Fibroblast of lung (primary cell): ENCODE measurements around the gene LUZP2. TPM values are rescaled to one million over a fixed set of nuclear protein-coding genes. Genes with fewer than 3 reads are reported as not detected.

Experiments
- DNase-seq, 2 donors: peaks; one replicate each; pipeline versions ENCODE4 v3.0.0 to v3.0.0-alpha.2; 2010; ENCODE audit warnings: low read depth in 2 of 2
- H2AFZ ChIP-seq: 2 replicates; pipeline ENCODE4 v1.5.1; 2012; ENCODE audit warnings: low read length, control low read depth, inconsistent platforms
- H3K27ac ChIP-seq: 2 replicates; pipeline ENCODE4 v1.5.1; 2011; ENCODE audit warnings: low read length, control low read depth; ENCODE audit not compliant: insufficient read depth
- H3K27me3 ChIP-seq: 2 replicates; pipeline ENCODE4 v1.5.1; 2011; ENCODE audit warnings: mild to moderate bottlenecking, low read length; ENCODE audit not compliant: control insufficient read depth, insufficient read depth
- H3K36me3 ChIP-seq: 2 replicates; pipeline ENCODE4 v1.5.1; 2011; ENCODE audit warnings: low read length; ENCODE audit not compliant: control insufficient read depth, insufficient read depth
- H3K4me1 ChIP-seq: 2 replicates; pipeline ENCODE4 v1.5.1; 2011; ENCODE audit warnings: low read length; ENCODE audit not compliant: control insufficient read depth, insufficient read depth; ENCODE audit errors: extremely low read depth
- H3K4me2 ChIP-seq: 2 replicates; pipeline ENCODE4 v1.5.1; 2011; ENCODE audit warnings: low read length, control low read depth; ENCODE audit not compliant: insufficient read depth; ENCODE audit errors: extremely low read depth
- H3K4me3 ChIP-seq, 4 experiments: fragments of 200-600 bp in 1 of 4; sonication (generic) in 1 of 4; replicated peaks in 1 of 4; 2 replicates each; pipeline ENCODE4 v1.5.1; 2011 to 2016; ENCODE audit warnings: low read length in 4 of 4, low read depth in 3 of 4, mild to moderate bottlenecking in 3 of 4, control low read depth in 2 of 4, inconsistent platforms in 1 of 4, mixed read lengths in 1 of 4; ENCODE audit not compliant: insufficient read depth in 1 of 4; ENCODE audit errors: control extremely low read depth in 1 of 4
- H3K79me2 ChIP-seq: 2 replicates; pipeline ENCODE4 v1.5.1; 2012; ENCODE audit warnings: mild to moderate bottlenecking, low read length, inconsistent platforms; ENCODE audit not compliant: control insufficient read depth, insufficient read depth
- H3K9ac ChIP-seq: 2 replicates; pipeline ENCODE4 v1.5.1; 2011; ENCODE audit warnings: mild to moderate bottlenecking, low read length, control low read depth; ENCODE audit not compliant: insufficient read depth
- H3K9me3 ChIP-seq: 2 replicates; pipeline ENCODE4 v1.5.1; 2012; ENCODE audit warnings: low read depth, low read length; ENCODE audit not compliant: control insufficient read depth, insufficient read depth
- H4K20me1 ChIP-seq: 2 replicates; pipeline ENCODE4 v1.5.1; 2011; ENCODE audit warnings: low read length; ENCODE audit not compliant: control insufficient read depth, insufficient read depth; ENCODE audit errors: extremely low read depth
- EZH2 ChIP-seq: IDR thresholded peaks from 2 replicates; pipeline ENCODE4 v1.5.1; 2012; ENCODE audit warnings: low read length, control low read depth, mild to moderate bottlenecking; ENCODE audit errors: missing control alignments
- polyA plus RNA-seq, 2 donors: library from polyadenylated mRNA; depleted of rRNA in 1 of 2; stranded (reverse) in 1 of 2; unstranded in 1 of 2; fragments of >200 nt; gene quantifications; 2 replicates each; pipeline ENCODE4 v1.2.1, GENCODE V29; 2011 to 2012; ENCODE audit warnings: missing spikeins in 1 of 2
- total RNA-seq: library from RNA; depleted of rRNA; stranded (reverse); fragments of >200 nt; gene quantifications from 2 replicates; pipeline ENCODE4 v1.2.1, GENCODE V29; 2014
- TF ChIP-seq, protein P1 (sequence below), 2 donors: IDR thresholded peaks in 1 of 2; conservative IDR thresholded peaks in 1 of 2; 1 replicate in 1 of 2; 2 replicates in 1 of 2; pipeline ENCODE4 v1.5.1; 2011 to 2012; ENCODE audit warnings: low read length in 2 of 2, control low read depth in 1 of 2, inconsistent platforms in 1 of 2, low read depth in 1 of 2, mild to moderate bottlenecking in 1 of 2

The LUZP2 gene
- total and polyA plus RNA-seq, 2 donors (not counting 1 experiment from before 2014, with no cell fraction given), result 0.03 to 0.50 TPM

- Histone ChIP-seq H3K4me3 (no peak overlapping the region), H3K4me2 (no peak overlapping the region), H3K36me3 (no peaks in the 10 kb centered on the region), H3K27ac (no peak overlapping the region), H4K20me1 (no peaks in the 10 kb centered on the region), H3K27me3 (no peaks in the 10 kb centered on the region), H3K9ac (no peak overlapping the region), H3K79me2 (no peaks in the 10 kb centered on the region), H2AFZ (no peak overlapping the region), H3K9me3 (no peaks in the 10 kb centered on the region), H3K4me1 (no peaks in the 10 kb centered on the region)
- DNase-seq, result no peak
- no peak for TF ChIP-seq EZH2
- TF ChIP-seq, protein P1, sequence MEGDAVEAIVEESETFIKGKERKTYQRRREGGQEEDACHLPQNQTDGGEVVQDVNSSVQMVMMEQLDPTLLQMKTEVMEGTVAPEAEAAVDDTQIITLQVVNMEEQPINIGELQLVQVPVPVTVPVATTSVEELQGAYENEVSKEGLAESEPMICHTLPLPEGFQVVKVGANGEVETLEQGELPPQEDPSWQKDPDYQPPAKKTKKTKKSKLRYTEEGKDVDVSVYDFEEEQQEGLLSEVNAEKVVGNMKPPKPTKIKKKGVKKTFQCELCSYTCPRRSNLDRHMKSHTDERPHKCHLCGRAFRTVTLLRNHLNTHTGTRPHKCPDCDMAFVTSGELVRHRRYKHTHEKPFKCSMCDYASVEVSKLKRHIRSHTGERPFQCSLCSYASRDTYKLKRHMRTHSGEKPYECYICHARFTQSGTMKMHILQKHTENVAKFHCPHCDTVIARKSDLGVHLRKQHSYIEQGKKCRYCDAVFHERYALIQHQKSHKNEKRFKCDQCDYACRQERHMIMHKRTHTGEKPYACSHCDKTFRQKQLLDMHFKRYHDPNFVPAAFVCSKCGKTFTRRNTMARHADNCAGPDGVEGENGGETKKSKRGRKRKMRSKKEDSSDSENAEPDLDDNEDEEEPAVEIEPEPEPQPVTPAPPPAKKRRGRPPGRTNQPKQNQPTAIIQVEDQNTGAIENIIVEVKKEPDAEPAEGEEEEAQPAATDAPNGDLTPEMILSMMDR (conservative IDR thresholded peaks at IDR 0.05 in 1 of 2, IDR thresholded peaks at IDR 0.05 in 1 of 2; ENCODE audit: low read depth in 1 of 2, low read length in 2 of 2), result no peak
Measured at GRCh38 chr11:24738972-24739371, 242.1 kb downstream of the LUZP2 start.

DNA sequence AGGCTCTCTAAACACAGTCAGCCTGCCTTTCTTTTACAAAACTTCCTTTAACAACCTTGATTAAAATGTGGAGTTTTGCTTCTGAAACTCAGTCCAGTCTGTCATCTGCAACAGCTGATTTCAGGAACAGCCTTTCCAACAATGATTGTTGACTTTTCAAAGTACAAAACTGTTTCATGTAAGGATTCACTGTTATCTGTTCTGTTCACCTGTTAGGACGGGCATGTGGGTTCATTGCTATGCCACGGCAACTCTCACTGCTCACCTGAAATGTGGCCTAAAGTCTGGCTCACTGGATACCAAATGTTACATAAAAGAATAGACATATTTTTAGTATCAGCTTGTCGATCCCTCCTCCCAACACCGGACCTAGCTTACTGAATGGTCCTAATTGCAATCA is 242.8 kb downstream of the LUZP2 start:
- Histone ChIP-seq H3K79me2 (no peaks in the 10 kb centered on the region), H4K20me1 (no peaks in the 10 kb centered on the region), H2AFZ (no peak overlapping the region), H3K4me2 (no peak overlapping the region), H3K27me3 (no peaks in the 10 kb centered on the region), H3K9ac (no peak overlapping the region), H3K4me1 (no peaks in the 10 kb centered on the region), H3K36me3 (no peaks in the 10 kb centered on the region), H3K9me3 (no peaks in the 10 kb centered on the region), H3K27ac (no peak overlapping the region), H3K4me3 (no peak overlapping the region)
- no peak for DNase-seq
- TF ChIP-seq EZH2, result no peak
- TF ChIP-seq, protein P1 (conservative IDR thresholded peaks at IDR 0.05 in 1 of 2, IDR thresholded peaks at IDR 0.05 in 1 of 2; ENCODE audit: low read depth in 1 of 2, low read length in 2 of 2), result no peak

DNA sequence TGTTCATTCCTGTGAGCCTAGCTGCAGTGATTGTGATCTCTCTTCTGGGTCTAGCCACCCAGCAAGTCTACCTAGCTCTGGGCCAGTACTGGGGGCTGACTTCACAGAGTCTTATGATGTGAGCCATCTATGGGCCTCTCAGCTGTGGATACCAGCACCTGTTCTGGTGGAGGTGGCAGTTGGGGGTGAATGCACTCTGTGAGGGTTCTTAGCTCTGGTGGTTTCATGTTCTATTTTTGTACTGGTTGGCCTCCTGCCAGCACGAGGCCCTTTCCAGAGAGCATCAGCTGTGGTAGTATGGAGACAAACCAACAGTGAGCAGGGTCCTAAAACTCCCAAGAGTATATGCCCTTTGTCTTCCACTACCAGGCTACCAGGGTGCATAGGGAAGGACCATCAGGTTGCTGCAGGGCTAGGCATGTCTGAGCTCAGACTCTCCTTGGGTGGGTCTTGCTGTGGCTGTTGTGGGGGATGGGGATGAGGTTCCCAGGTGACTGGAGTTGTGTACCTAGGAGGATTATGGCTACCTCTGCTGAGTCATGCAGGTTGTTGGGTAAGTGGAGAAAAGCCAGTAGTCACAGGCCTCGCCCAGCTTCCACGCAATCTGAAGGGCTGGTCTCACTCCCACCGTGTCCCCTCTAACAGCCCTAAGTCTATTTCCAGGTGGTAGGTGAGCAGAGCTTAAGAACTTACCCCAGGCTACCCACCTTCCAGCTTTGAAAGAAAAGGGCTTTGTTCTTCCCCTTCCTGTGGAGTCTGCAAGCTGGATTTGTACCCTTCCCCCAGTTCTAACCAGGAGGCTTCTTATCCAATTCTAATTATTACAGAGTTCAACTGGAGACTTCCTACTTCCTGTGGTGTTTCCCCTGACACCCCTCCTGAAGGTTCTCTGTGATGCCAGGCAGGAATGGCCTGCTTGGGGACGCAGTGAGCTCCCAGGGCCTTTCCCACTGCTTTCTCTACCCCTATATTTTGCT is 250.7 kb downstream of the LUZP2 start:
- no peaks in the 10 kb centered on the region for H3K27me3 ChIP-seq
- no peak for DNase-seq

More for the DNA sequence above, 250.7 kb downstream of the LUZP2 start:
- no peaks in the 10 kb centered on the region for H3K9me3 ChIP-seq
- no peak overlapping the region for H3K4me3 ChIP-seq
- H3K27ac ChIP-seq, result no peak overlapping the region
- no peaks in the 10 kb centered on the region for H4K20me1 ChIP-seq
- H2AFZ ChIP-seq, result no peak overlapping the region
- no peaks in the 10 kb centered on the region for H3K79me2 ChIP-seq
- H3K4me2 ChIP-seq, result no peak overlapping the region
- H3K9ac ChIP-seq, result no peak overlapping the region
- H3K36me3 ChIP-seq, result no peaks in the 10 kb centered on the region
- no peak for TF ChIP-seq EZH2
- H3K4me1 ChIP-seq, result no peaks in the 10 kb centered on the region
